CD4-positive, alpha-beta T cell (primary cell): ENCODE measurements around the gene TMEM50A. TPM values are rescaled to one million over a fixed set of nuclear protein-coding genes. Genes with fewer than 3 reads are reported as not detected.
"Not testable (repeated sequence)": the region's sequence is repeated elsewhere in the genome, so short reads cannot be mapped to it uniquely, and the experiment has no call there.

Source experiments
- ATAC-seq: fragments of 200-7000 bp; cut with Tn5 transposase; one replicate; pipeline ENCODE4 v1.10.0; 2022; ENCODE audit warnings: mild to moderate bottlenecking; ENCODE audit not compliant: poor library complexity
- CTCF ChIA-PET: fragments of 350-600 bp; sonication (Branson Sonifier 250); formaldehyde crosslinking; loops from one replicate; lab custom pipeline; 2021; ENCODE audit warnings: antibody characterized with exemption, inconsistent platforms; lab: Charles Lee
- POLR2A ChIA-PET: fragments of 350-600 bp; sonication (Branson Sonifier 250); formaldehyde crosslinking; loops from one replicate; lab custom pipeline; 2021; ENCODE audit warnings: antibody characterized with exemption, inconsistent platforms; lab: Charles Lee
- DNase-seq, 14 experiments: peaks; one replicate each; pipeline ENCODE4 v3.0.0-alpha.2; 2013 to 2020; ENCODE audit warnings: mixed read lengths in 2 of 14
- H3K27ac ChIP-seq, 2 donors: one replicate each; pipeline versions ENCODE4 v1.5.1 to v1.7.0; 2013; ENCODE audit warnings: low read length in 2 of 2, low read depth in 1 of 2, mild to moderate bottlenecking in 1 of 2
- H3K27me3 ChIP-seq, 2 experiments: 1 replicate in 1 of 2; 2 replicates in 1 of 2; pipeline versions ENCODE4 v1.6.1 to v1.7.0; 2013; ENCODE audit warnings: low read length in 2 of 2, control low read depth in 1 of 2, mild to moderate bottlenecking in 1 of 2, moderate library complexity in 1 of 2; ENCODE audit not compliant: insufficient read depth in 2 of 2, control insufficient read depth in 1 of 2
- H3K36me3 ChIP-seq: one replicate; pipeline ENCODE4 v1.6.1; 2013; ENCODE audit warnings: low read length, control low read depth; ENCODE audit not compliant: insufficient read depth
- H3K4me1 ChIP-seq: one replicate; pipeline ENCODE4 v1.6.1; 2013; ENCODE audit warnings: low read length, control low read depth; ENCODE audit not compliant: insufficient read depth
- H3K4me3 ChIP-seq: one replicate; pipeline ENCODE4 v1.5.1; 2013; ENCODE audit warnings: mild to moderate bottlenecking, low read length, moderate library complexity
- H3K9me3 ChIP-seq, 2 experiments: 1 replicate in 1 of 2; 2 replicates in 1 of 2; pipeline versions ENCODE4 v1.6.1 to v1.7.0; 2013; ENCODE audit warnings: low read length in 2 of 2, mild to moderate bottlenecking in 2 of 2, control low read depth in 1 of 2, moderate library complexity in 1 of 2; ENCODE audit not compliant: control insufficient read depth in 1 of 2, insufficient read depth in 1 of 2
- H3K27ac Mint-ChIP-seq: one replicate; pipeline ENCODE4 v1.8.0; 2020; ENCODE audit warnings: mixed read lengths
- H3K27me3 Mint-ChIP-seq: one replicate; pipeline ENCODE4 v1.8.0; 2021; ENCODE audit warnings: mixed read lengths
- H3K36me3 Mint-ChIP-seq: one replicate; pipeline ENCODE4 v1.8.0; 2021; ENCODE audit warnings: low read depth, mixed read lengths
- H3K4me1 Mint-ChIP-seq: one replicate; pipeline ENCODE4 v1.8.0; 2021; ENCODE audit warnings: low read depth, mixed read lengths
- H3K4me3 Mint-ChIP-seq: one replicate; pipeline ENCODE4 v1.8.0; 2020; ENCODE audit warnings: mild to moderate bottlenecking, mixed read lengths
- H3K9me3 Mint-ChIP-seq: one replicate; pipeline ENCODE4 v1.8.0; 2020; ENCODE audit warnings: mixed read lengths
- CTCF ChIP-seq: fragments of 200-600 bp; IDR thresholded peaks from one replicate; pipeline ENCODE4 v1.8.0; 2022; ENCODE audit warnings: antibody characterized with exemption, mild to moderate bottlenecking
- intact Hi-C, 2 experiments: fragments of 100-400 bp; cut with DNase I in 1 of 2; cut with micrococcal nuclease in 1 of 2; formaldehyde crosslinking; loops; one replicate each; pipeline versions ENCODE4 v1.15.1 to v1.9.0; 2023 to 2025; cut with DNase I, micrococcal nuclease
- total RNA-seq, 174 experiments: library from RNA in 2 of 174; stranded (reverse) in 2 of 174; gene quantifications; one replicate each; pipeline ENCODE4 v1.2.3 and lab custom pipeline; 2021 to 2026

TMEM50A gene
- total RNA-seq, 2 experiments from 2014 or later, result 82.6 to 83.1 TPM

GRCh38 chr1:25402947-25403803, 65.0 kb downstream of the TMEM50A start:
- H3K4me1 ChIP-seq, H3K4me3 Mint-ChIP-seq, H3K36me3 ChIP-seq, H3K4me1 Mint-ChIP-seq, POLR2A ChIA-PET, H3K36me3 Mint-ChIP-seq, H3K27ac Mint-ChIP-seq, H3K27me3 ChIP-seq, CTCF ChIA-PET, H3K27ac ChIP-seq, H3K9me3 ChIP-seq, H3K9me3 Mint-ChIP-seq, H3K27me3 Mint-ChIP-seq, H3K4me3 ChIP-seq: not testable (repeated sequence)
- peak; percentile 42 for TF ChIP-seq CTCF
- intact Hi-C loops, result loop anchor here in 1 of 2 experiments (5.0 to 10.0 kb wide), 3 partner anchors 118 to 409 kb away; no protein-coding TSS in a partner anchor
- DNase-seq (peak in 4 of 14 experiments; percentile 2 to 7 (median 4)), ATAC-seq (peak; percentile 91)

GRCh38 chr1:25405731-25406305, 67.7 kb downstream of the TMEM50A start:
- H3K4me3 ChIP-seq, CTCF ChIA-PET, POLR2A ChIA-PET, DNase-seq, H3K4me3 Mint-ChIP-seq, H3K27ac Mint-ChIP-seq, H3K36me3 ChIP-seq, H3K4me1 ChIP-seq, H3K9me3 Mint-ChIP-seq, H3K27ac ChIP-seq, H3K27me3 ChIP-seq, H3K36me3 Mint-ChIP-seq, H3K4me1 Mint-ChIP-seq, H3K9me3 ChIP-seq, ATAC-seq, H3K27me3 Mint-ChIP-seq: not testable (repeated sequence)
- intact Hi-C loops, result loop anchor here (1.0 to 10.0 kb wide), 4 partner anchors 81 to 191 kb away; no protein-coding TSS in a partner anchor

- H3K27me3 ChIP-seq, H3K4me3 Mint-ChIP-seq, H3K4me1 ChIP-seq, H3K9me3 ChIP-seq, H3K36me3 ChIP-seq, H3K27ac ChIP-seq, H3K9me3 Mint-ChIP-seq, ATAC-seq, H3K4me3 ChIP-seq, POLR2A ChIA-PET, CTCF ChIA-PET, H3K27me3 Mint-ChIP-seq, H3K36me3 Mint-ChIP-seq, H3K4me1 Mint-ChIP-seq, DNase-seq, H3K27ac Mint-ChIP-seq: not testable (repeated sequence)
- intact Hi-C loops, result loop anchor here (5.0 to 10.0 kb wide), 3 partner anchors 112 to 187 kb away; no protein-coding TSS in a partner anchor
Observed at GRCh38 chr1:25409641-25410427, 71.7 kb downstream of the TMEM50A start.

Other genes with a start within 250 kb of the TMEM50A start
- 10 to 100 TPM; 93.3 to 98.9 TPM for gene SYF2, start 105.8 kb upstream of the TMEM50A start, total RNA-seq
- 100 to 1,000 TPM; 395 to 428 TPM for gene RSRP1, start 90.9 kb upstream of the TMEM50A start, total RNA-seq
- not detected for gene RHD, start 65.8 kb upstream of the TMEM50A start, total RNA-seq
- gene RHCE, start 82.5 kb downstream of the TMEM50A start, total RNA-seq, result 1 to 10 TPM in 1 of 2 experiments, under 1 TPM in 1; 0.25 to 1.1 TPM
- gene MACO1, start 92.6 kb downstream of the TMEM50A start, total RNA-seq, result 10 to 100 TPM; 24.1 to 24.9 TPM
- gene LDLRAP1, start 205.3 kb downstream of the TMEM50A start, total RNA-seq, result 10 to 100 TPM; 70.5 to 73.5 TPM